ENCODE measurements around the gene MTARC2.

DNA sequence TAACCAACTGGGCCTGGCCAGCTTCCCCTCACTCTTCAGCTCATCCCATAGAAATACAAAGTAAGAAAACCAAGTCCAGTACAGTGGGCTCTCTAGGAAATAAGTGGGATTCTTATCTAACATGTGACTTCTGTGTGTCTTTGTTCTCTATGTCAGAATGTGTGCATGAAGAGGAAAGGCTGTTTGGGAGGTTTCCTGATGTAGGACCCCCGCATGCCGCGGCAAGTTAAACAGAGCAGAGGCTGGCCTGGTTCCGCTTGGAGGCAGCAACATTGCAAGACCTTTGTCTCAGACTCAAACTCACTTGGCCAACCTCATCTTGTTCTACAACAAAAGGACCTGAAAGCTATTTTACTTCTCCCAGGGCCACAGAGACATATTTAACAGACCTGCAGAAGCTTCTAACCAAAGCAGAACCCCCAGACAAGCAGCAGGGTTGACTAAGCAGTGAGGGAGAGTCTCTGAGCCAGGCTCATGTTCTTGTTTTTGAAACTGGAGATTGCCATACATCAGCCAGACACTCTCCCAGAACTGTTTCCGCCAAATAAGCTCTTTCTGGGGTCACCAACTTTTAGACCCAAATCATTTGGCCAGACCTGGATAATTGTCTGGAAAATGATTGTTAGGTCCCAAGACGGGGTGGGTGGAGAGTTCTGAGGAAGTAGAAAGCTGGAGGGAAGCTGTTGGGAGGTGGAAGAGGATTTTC lies 6.2 kb downstream of the MTARC2 start:
- TF ChIP-seq, protein P1, sequence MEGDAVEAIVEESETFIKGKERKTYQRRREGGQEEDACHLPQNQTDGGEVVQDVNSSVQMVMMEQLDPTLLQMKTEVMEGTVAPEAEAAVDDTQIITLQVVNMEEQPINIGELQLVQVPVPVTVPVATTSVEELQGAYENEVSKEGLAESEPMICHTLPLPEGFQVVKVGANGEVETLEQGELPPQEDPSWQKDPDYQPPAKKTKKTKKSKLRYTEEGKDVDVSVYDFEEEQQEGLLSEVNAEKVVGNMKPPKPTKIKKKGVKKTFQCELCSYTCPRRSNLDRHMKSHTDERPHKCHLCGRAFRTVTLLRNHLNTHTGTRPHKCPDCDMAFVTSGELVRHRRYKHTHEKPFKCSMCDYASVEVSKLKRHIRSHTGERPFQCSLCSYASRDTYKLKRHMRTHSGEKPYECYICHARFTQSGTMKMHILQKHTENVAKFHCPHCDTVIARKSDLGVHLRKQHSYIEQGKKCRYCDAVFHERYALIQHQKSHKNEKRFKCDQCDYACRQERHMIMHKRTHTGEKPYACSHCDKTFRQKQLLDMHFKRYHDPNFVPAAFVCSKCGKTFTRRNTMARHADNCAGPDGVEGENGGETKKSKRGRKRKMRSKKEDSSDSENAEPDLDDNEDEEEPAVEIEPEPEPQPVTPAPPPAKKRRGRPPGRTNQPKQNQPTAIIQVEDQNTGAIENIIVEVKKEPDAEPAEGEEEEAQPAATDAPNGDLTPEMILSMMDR (IDR thresholded peaks at IDR 0.05): no peak
- no peak for TF ChIP-seq ZFX (IDR thresholded peaks at IDR 0.05; ENCODE audit: borderline replicate concordance)

All from 22Rv1 (cell line).